GM18858 (cell line): ENCODE results near the gene LSAMP.
A peak's percentile ranks its signal among the peaks of the same experiment; 100 is the strongest.

Experiments
- ATAC-seq: cut with Tn5 transposase; IDR thresholded peaks from one replicate; pipeline ENCODE4 v1.9.1; 2021; ENCODE audit not compliant: unreplicated experiment

The LSAMP gene

DNA sequence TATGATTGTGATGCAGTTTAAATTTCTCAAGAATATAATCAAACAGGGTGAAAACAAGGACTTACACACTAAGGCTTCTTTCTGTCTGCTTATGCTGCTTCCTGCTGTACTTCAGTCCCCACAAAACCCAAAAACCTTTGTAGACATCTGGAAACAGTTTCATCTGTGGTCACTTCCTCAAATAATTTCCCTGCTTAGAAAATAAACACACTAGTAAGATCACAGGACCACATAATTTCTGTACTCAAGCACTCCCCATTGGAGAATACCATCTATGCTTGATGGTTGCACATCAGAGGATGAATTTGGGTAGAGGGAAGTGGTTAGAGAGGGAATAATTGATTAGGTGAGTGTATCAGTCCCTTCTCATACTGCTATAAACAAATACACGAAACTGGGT, 266.2 kb downstream of the LSAMP start:
- no peak for ATAC-seq

DNA sequence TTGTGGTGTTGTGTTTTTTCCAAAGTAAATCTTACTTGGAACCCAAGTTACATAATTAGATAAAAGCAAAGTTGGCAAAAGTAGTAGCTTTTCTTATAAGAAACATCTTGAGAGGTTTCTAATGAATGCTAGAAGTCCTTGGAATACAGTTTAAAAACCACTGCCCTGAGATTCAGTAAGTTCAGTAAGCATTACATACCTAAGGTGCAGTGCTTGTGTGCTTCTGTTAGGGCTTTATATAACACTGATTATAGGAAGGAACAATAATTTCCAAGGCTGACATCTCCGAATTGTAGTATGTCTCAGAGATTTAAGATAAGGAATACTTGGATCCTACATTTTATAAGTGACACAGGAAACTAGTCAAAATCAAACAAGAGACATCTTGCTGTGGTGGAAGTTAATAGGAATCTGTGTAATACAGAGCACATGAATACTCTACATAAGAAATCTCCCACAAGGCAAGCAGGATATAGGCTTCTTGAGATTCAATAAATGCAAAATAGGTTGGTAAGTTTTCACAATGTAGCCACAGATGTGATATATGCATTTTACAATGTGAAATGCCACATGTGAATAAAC, 268.2 kb downstream of the LSAMP start:
- no peak for ATAC-seq

DNA sequence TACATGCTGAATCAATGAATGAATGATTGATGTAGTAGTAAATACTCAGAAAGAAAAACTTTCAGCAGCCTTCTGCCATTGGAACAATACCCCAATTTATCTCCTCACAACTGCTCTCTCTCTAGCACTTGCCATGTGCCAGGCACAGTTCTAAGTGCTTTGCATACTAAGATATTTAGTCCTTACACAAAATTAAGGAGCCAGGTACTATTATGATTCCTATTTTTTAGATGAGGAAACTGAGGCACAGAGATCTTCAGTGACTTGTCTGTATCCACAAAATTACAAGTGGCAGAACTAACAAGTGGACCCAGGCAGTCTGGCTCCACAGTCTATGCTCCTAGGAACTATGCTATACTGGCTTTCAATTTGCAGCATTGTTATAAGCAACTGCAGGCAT, 279.2 kb downstream of the LSAMP start:
- ATAC-seq, result no peak

DNA sequence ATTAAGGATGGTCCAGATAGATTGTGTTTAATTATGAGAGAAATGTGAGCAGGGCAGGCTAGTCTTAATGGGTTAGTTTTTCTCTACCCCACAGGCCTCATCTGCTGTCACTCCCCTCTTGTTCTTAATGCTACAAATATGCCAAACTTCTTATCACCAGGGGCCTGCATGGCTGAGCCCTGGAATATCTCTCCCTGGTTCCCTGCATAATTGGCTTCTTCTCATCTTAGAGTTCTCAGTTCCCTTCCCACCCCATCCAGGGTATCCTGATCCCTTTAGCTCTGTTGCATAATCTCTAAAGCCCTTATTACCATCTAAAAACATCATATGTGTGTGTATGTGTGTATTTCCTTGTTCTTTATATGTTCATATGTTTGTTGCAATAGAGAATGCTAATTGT, 279.6 kb downstream of the LSAMP start:
- ATAC-seq, result no peak

DNA sequence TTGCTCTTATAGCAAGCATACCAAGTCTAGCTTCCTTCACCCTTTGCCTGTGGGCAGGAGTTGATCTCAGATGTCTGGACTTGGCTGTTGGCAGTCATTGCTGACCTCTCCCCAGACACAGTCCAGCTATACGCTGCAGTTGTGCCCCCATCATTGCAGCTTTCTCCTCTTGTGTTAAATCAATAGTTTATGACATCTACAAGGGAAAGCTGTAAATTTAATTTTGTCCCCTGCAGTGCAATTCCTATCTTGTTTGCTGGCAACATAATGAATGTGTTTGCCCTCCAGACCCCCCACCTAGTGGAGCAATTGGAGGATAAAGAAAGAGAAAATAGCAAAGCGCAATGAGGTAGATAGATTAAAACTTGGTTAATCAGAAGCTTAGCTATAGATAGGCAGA, 280.2 kb downstream of the LSAMP start:
- ATAC-seq, result no peak

DNA sequence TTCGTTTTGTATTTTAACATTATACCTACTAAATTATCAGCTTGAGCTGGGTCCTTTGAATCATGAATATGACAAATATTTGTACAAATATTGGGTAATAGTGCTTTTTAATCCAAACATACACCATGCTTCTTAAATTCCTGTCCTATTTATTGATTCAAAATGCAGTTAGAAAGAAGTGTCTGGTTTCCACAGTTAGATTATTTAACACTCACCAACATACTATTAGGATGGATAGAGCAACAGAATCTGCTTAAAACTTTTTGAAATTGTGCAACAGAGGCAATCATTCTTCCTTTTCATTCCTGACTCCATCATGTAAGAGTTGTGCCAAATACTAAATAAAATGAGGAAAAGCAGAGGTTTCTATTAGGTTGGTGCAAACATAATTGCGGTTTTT, 281.2 kb downstream of the LSAMP start:
- ATAC-seq, result no peak

DNA sequence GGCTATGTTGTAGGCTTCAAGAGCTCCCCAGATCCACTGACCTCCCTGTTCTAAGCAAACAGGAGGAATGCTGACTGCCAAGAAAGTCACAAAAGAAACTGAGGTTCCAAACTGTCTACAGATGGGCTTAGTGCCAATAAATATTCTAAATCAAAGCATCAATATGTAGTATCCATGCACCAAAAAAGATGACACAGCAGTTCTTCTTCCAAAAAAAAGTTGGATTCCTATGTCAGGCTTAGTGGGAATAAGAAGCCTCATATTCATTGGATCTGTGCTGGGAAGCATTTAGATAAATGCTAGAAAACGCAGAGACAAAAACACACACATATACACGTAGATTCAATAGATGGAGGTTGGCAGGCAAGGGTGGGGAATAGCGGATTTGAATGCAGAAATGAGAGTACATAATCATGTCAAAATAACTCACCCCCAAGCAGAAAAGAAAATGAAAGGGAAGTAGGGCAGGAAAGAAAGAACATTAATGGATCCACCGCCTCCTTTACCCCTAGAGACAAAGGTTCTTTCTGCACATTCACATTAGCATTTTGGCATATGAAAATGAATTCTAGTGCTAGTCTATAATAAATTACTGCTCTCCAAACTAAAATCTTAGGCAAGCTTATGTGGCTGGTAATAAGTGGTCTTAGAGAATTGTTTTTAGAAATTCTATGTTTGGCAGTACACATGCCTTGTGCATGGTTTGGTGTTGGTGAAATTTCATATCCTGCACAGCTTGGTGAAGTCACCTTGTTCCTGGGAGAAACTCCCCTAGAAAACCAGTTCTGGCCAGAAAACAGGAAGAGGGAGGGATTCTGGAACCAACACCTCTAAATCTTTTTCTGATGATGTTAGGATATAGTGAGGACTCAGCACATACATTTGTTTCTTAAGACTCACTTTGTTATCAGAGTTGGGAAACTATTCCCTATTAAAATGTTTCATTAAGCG, 283.4 kb downstream of the LSAMP start:
- no peak for ATAC-seq

DNA sequence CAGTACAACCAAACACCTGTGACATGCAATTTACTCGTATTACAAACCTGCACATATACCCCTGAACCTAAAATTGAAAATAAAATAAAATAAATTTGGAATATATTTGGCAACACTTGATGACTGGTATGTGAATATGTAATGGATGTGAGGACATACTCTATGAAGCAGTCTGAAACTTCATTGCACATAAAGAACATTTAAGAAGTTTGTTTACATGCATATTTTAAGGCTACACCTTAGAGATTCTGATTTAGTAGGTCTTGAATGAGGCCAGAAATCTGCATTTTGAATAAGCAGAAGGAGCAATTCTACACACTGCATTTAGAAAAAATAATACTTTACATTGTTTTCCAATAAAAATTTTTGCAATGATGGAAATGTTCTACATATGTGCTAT, 284.7 kb downstream of the LSAMP start:
- ATAC-seq, result no peak

DNA sequence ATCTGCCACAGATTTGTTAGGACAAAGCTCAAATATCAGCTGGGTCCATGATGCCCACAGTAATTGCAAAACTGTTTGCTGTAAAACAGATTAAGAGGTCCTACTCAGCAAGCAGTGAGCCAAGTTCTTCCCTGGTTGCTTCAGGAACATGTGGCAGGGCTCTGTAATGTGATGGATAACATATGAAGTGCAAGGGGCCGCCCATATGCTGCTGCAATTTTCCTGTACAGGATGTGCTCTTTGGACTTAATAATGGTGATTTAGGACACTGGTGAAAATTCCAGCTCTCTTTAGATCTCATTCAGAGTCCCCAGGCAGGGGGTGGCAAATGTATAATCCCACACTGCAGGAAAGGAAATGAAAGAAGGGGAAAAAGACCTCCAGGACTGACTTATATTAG, 289.4 kb downstream of the LSAMP start:
- ATAC-seq, result no peak

DNA sequence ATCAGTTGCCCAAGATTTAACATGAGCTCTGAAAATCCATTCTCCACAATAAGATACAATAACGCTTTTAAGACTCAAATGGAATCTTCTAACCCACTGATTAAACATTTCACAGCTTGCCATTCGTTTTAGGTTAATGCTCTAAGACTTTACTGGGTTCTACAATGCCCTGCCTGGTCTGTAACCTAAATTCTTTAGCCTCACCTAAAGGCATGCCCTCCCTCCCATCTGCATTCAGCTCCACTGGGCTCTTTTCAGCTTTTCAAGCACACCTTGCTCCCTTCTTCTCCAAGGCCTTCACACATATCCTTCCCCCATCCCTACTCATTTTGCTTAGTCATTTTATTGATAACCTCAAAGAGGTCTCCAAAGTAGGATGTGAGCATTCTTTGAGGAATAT, 290.9 kb downstream of the LSAMP start:
- ATAC-seq, result no peak

DNA sequence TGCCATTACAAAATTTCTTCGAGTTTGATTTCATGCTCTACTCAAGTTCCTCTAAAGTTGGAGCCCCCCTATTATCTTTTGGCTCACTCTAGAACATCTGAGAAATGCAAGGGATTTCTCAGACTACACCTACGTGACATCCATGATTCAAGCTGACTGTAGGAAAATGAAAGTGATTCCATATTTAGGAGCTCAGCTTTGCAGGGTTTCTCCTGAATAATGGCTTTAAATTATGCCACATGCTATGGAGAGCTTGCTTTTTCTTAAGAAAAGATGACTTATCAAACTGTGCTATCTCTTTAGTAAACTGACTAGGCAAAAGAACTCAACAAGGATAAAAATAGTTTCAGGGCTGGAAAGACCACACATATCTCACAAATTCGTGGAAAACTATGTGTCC, 292.1 kb downstream of the LSAMP start:
- no peak for ATAC-seq

DNA sequence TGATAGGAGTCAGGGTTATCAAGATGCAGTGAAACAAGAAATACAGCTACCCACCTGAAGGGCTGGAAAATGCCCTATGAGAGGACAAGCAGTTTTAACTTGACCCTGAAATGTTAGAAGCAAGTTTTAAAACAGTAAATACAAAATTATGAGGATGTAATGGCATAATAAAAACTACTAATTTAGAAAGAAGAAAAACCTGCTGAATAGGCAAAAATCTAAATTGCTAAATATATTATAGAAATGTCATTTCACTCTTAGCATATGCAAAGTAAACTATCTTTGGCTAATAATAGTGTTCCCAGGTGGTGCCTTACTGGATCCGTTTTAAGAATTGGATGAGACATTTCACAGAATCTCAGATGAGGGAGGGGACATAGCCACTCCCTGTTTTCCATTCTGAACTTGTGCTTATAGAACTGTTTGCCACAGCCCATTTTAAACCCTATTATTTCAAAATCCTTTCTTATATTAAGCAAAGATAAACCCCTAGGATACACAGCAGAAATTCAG, 294.6 kb downstream of the LSAMP start:
- ATAC-seq, result no peak

DNA sequence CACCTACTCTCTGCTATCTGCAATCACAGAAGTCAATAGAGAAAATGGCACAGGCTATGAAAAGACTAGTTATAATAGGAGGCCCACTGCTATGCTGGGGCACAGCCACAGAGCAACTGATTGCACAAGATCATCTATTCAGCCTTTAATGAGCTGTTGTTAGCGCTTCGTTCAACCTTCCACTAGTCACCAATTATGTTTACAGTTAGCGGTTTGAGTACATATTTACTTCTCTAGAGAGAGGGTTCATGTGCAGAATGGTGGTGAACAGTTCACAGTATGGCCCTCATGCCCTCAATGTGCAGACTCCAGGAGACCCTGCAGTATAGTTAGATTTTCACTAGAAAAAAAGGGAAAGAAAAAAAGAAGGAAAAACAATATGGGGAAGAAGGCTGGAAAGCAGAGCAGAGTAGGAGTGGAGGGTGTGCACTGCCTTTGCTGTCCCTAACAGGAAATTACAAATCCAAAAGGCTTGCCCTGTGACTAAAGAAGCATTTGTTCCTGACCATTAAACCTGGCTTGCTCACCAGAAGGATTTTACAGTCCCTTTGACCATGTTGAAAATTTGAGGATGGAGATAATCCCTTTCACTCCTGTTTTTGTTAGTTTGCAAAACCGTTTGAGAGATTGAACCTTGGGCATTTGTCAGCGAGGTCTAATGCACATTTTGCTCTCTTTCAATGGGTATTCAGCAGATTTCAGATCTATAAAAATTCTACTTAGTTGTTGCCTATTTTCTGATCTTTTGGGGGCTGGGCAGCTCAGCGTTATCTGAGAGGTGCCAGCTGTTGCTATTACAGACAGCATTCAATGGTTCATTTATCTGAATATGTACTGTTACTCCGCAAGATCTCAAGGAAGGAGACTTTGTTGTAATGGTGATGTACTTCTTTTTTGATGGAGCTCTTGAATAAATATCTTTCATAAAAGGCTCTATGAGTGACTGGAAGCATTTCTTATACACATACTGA, 296.1 kb downstream of the LSAMP start:
- no peak for ATAC-seq

DNA sequence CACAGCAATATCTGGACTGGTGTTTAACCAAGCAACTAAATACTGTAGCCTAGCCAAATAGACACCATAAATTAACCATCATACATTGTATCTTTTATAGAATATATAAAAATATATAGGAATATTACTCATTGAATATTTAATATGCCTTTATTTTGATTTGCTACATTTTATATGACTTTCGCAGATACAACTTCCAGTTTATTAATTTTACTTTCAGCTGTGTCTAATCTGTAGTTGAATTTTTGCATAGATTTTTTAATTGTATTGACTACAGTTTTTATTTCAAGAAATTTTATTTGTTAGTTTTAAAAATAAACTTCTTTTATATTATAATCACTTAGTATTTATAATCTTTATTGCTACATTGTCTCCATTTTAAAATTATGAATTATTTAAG, 299.7 kb downstream of the LSAMP start:
- ATAC-seq, result no peak

DNA sequence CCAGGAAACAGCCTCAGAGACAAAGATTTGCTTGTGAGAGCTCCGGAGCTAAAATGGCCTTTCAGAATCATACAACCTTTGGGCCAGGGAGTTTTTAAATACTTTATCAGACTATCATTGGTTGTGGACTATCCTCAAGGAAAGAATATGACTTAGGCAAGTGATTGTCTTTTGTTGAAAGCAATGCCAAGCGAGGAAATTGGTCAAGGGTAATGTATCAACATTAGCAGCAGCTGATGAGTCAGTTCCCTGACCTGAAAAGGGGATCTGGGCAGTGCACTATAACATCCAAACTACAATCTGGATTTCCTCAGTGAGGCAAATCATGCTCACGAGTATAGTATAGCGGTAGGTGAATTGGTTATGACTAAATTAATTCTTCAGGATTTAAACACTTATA, 303.6 kb downstream of the LSAMP start:
- ATAC-seq, result no peak

DNA sequence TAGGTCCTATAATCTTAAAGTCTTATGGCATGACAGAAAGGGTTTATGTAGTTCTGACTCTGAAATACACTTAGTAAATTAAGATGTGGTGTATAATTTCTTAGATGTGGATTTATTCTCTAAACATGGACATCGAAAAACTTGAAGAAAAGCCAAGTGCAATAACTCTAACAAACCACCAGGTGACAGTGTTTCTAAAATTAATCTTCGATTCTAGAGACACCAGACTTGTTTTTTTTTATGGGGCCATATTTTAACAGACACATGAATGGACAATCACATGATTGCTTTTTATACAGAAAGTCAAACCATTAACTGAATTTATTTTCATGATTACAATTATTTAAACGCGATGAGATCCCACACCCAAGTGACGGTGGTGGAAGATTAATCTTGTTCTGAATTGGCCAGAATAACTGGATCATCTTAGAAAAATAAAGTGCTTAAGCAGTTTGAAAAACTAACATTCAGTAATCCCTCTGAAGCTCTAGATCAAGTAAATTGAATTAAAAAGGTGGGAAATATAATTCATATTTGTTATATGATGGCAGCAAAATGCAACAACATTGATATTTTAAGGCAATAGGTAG, 305.1 kb downstream of the LSAMP start:
- peak; percentile 35 for ATAC-seq

DNA sequence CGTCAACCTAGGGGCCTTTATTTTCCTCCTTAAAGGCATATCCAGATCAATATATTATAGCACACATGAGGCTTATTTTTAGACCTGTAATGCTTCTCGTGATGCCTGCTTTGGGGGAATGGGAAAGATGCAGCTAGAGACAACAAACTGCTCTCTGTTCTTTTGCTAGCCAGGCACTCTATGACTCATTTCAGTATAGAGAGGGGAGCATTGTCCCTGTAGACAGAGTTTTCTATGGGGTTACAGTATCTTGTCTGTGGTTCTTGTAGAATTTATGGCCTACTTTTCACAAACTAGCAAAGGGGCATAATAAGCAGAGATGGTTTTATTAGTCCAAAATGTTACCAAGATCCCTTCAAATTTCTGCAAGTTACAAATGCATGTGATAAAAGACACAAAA, 305.6 kb downstream of the LSAMP start:
- ATAC-seq, result peak; percentile 52

DNA sequence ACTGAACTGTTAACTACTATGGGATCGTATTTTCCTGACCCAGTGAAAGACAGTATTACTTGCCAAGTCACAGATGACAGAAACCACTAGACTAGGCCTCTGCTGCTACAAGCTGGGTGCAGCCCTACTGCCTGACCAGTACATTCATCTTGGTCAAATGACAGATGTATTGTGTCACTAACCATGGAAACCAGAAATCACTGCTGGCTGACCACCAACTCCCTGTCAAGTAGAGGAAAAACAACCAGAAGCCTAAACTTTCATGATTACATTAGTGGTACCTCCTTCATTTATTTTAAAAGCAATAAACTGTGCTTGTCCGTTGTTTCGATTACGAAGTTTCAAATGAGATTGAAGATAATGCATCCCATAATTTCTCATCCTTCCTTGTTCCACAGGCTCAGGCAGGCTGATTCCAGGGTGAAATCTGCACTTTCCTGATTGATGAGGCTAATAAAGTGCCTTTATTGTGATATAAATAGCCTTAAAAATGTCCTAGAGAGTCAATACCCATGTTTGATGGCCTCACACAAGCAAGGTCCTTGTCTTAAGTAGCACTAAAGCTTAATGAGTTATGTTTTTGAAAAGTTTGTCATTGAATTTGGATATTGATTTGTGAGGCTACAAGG, 309.7 kb downstream of the LSAMP start:
- ATAC-seq, result no peak

DNA sequence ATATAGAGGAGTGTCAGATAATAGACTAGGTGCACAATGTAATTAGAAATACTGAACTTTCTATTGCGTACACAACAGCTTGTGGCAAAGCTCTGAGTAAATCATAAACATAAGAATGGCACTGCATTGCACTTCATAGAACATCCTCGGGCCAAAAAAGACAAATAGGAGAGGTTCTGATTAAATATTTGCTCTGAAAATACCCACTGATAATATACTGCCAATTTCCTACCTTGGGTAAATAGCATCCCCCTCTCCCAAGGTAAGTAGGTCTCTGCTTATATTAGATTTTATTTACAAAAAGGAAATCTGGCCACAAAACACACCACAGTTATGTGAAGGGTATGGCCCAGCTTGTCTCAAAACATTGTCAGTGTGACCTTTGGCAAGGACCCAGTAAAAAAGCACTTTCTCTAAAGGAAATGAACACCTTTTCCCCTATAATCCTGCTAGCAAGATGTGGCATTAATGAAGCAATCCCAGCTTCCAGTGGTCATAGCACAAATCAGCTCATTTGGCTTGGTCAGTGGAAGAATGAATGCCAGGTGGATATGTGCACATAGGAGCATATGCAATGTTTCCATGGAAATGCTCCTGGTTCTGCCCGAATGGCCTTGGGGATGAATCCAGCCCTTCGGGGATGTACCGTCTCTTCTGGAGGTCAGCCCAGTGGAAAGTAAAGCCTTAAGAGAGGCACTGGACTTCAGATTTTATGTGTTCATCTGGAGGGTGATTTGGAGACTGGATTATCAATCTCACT, 315.9 kb downstream of the LSAMP start:
- no peak for ATAC-seq

DNA sequence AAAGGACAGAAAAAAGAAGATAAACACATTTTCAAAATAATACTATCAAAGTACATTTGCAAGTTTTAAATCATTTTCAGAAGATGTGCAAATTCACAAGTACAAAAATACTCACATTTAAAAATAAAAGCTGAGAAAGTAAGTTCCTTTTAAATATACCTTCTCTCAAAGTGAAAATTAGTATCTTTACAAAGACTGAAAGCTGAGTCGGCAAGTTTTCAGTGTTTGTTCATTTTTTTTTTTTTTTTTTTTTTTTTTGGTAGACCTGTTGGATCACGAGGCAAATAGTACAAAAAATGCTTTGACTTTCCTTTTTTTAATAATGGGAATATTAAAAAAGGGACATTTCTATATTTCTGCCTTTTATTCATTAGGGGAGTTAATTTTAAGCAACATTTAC, 317.8 kb downstream of the LSAMP start:
- ATAC-seq, result no peak
